Mucosa of stomach (tissue), 1 donor: ENCODE measurements around the gene CHPT1.
"Not testable (repeated sequence)": the region's sequence is repeated elsewhere in the genome, so short reads cannot be mapped to it uniquely, and the experiment has no call there.

Experiments
- H3K27me3 ChIP-seq: one replicate; pipeline ENCODE4 v1.7.0; 2013; ENCODE audit warnings: mild to moderate bottlenecking, low read length; ENCODE audit not compliant: control insufficient read depth, insufficient read depth
- H3K36me3 ChIP-seq: one replicate; pipeline ENCODE4 v1.7.0; 2013; ENCODE audit warnings: low read length; ENCODE audit not compliant: control insufficient read depth, insufficient read depth
- H3K4me1 ChIP-seq: one replicate; pipeline ENCODE4 v1.7.0; 2013; ENCODE audit warnings: mild to moderate bottlenecking, low read length; ENCODE audit not compliant: control insufficient read depth, insufficient read depth
- H3K4me3 ChIP-seq: one replicate; pipeline ENCODE4 v1.7.0; 2013; ENCODE audit warnings: low read length
- H3K9ac ChIP-seq: one replicate; pipeline ENCODE4 v1.7.0; 2013; ENCODE audit warnings: mild to moderate bottlenecking, low read length, moderate library complexity
- H3K9me3 ChIP-seq: one replicate; pipeline ENCODE4 v1.7.0; 2013; ENCODE audit warnings: mild to moderate bottlenecking, low read length, moderate library complexity; ENCODE audit not compliant: control insufficient read depth
- donor health status: Pancreatic carcinoma.

The CHPT1 gene

GRCh38 chr12:101734482-101734881, 37.0 kb downstream of the CHPT1 start:
- H3K27me3 ChIP-seq, H3K9me3 ChIP-seq, H3K4me1 ChIP-seq, H3K9ac ChIP-seq, H3K4me3 ChIP-seq, H3K36me3 ChIP-seq: not testable (repeated sequence)

- no peak overlapping the region for H3K4me3 ChIP-seq
- no peaks in the 10 kb centered on the region for H3K36me3 ChIP-seq
- H3K9me3 ChIP-seq, result no peaks in the 10 kb centered on the region
These were observed 40.0 kb downstream of the CHPT1 start for GRCh38 chr12:101737476-101737875.

GRCh38 chr12:101738920-101739665, 41.7 kb downstream of the CHPT1 start, which contains the start of gene SYCP3:
TSS of gene SYCP3 (minus strand) at chr12:101739462. CDS start at chr12:101737935, 1,527 bp downstream.
- Histone ChIP-seq H3K4me3 (no peak within 1 kb of the TSS), H3K36me3 (peaks cover 2% of the 10 kb centered on the region), H3K27me3 (no peaks in the 10 kb centered on the region), H3K9ac (no peak within 1 kb of the TSS), H3K4me1 (no peaks in the 10 kb centered on the region), H3K9me3 (no peaks in the 10 kb centered on the region)

More at GRCh38 chr12:101737476-101737875, 40.0 kb downstream of the CHPT1 start:
- Histone ChIP-seq H3K9ac (no peak overlapping the region), H3K27me3 (no peaks in the 10 kb centered on the region), H3K4me1 (no peaks in the 10 kb centered on the region)

GRCh38 chr12:101740566-101740965, 43.1 kb downstream of the CHPT1 start:
- Histone ChIP-seq H3K36me3 (peaks cover 7% of the 10 kb centered on the region), H3K27me3 (no peaks in the 10 kb centered on the region), H3K4me3 (no peak overlapping the region), H3K9ac (no peak overlapping the region), H3K4me1 (no peaks in the 10 kb centered on the region), H3K9me3 (no peaks in the 10 kb centered on the region)

GRCh38 chr12:101740980-101741379, 43.5 kb downstream of the CHPT1 start:
- no peak overlapping the region for H3K9ac ChIP-seq
- H3K4me3 ChIP-seq, result no peak overlapping the region
- peaks cover 7% of the 10 kb centered on the region for H3K36me3 ChIP-seq
- H3K27me3 ChIP-seq, result no peaks in the 10 kb centered on the region
- H3K4me1 ChIP-seq, result no peaks in the 10 kb centered on the region
- no peaks in the 10 kb centered on the region for H3K9me3 ChIP-seq

- H3K4me3 ChIP-seq, result no peak overlapping the region
- H3K36me3 ChIP-seq, result peaks cover 7% of the 10 kb centered on the region
- H3K27me3 ChIP-seq, result no peaks in the 10 kb centered on the region
- no peaks in the 10 kb centered on the region for H3K9me3 ChIP-seq
- H3K4me1 ChIP-seq, result no peaks in the 10 kb centered on the region
- H3K9ac ChIP-seq, result no peak overlapping the region
These were observed 45.8 kb downstream of the CHPT1 start for GRCh38 chr12:101743242-101743641.

GRCh38 chr12:101743724-101744472, 46.5 kb downstream of the CHPT1 start:
- H3K27me3 ChIP-seq, result no peaks in the 10 kb centered on the region
- H3K36me3 ChIP-seq, result peaks cover 7% of the 10 kb centered on the region
- H3K4me3 ChIP-seq, result no peak overlapping the region
- no peaks in the 10 kb centered on the region for H3K4me1 ChIP-seq
- no peak overlapping the region for H3K9ac ChIP-seq
- H3K9me3 ChIP-seq, result no peaks in the 10 kb centered on the region

- peaks cover 7% of the 10 kb centered on the region for H3K36me3 ChIP-seq
- H3K27me3 ChIP-seq, result no peaks in the 10 kb centered on the region
- H3K4me3 ChIP-seq, result no peak overlapping the region
- H3K4me1 ChIP-seq, result no peaks in the 10 kb centered on the region
- H3K9me3 ChIP-seq, result no peaks in the 10 kb centered on the region
- H3K9ac ChIP-seq, result no peak overlapping the region
These were observed 48.0 kb downstream of the CHPT1 start for GRCh38 chr12:101745481-101745880.

GRCh38 chr12:101746196-101746595, 48.8 kb downstream of the CHPT1 start:
- Histone ChIP-seq H3K9ac (no peak overlapping the region), H3K4me3 (no peak overlapping the region), H3K36me3 (peaks cover 7% of the 10 kb centered on the region), H3K27me3 (no peaks in the 10 kb centered on the region), H3K9me3 (no peaks in the 10 kb centered on the region), H3K4me1 (no peaks in the 10 kb centered on the region)

GRCh38 chr12:101746661-101747060, 49.2 kb downstream of the CHPT1 start:
- Histone ChIP-seq H3K27me3 (no peaks in the 10 kb centered on the region), H3K9me3 (no peaks in the 10 kb centered on the region), H3K36me3 (peaks cover 10% of the 10 kb centered on the region), H3K9ac (no peak overlapping the region), H3K4me3 (no peak overlapping the region), H3K4me1 (no peaks in the 10 kb centered on the region)

- H3K27me3 ChIP-seq, result no peaks in the 10 kb centered on the region
- H3K9me3 ChIP-seq, result no peaks in the 10 kb centered on the region
- no peak overlapping the region for H3K4me3 ChIP-seq
- H3K9ac ChIP-seq, result no peak overlapping the region
- no peaks in the 10 kb centered on the region for H3K4me1 ChIP-seq
- H3K36me3 ChIP-seq, result peaks cover 11% of the 10 kb centered on the region
These were observed 50.3 kb downstream of the CHPT1 start for GRCh38 chr12:101747697-101748096.

- Histone ChIP-seq H3K9me3 (no peaks in the 10 kb centered on the region), H3K4me1 (no peaks in the 10 kb centered on the region), H3K27me3 (no peaks in the 10 kb centered on the region), H3K36me3 (peaks cover 11% of the 10 kb centered on the region), H3K9ac (no peak overlapping the region), H3K4me3 (no peak overlapping the region)
These were observed 51.5 kb downstream of the CHPT1 start for GRCh38 chr12:101748907-101749306.
